Mucosa of descending colon (tissue), 3 donors: ENCODE results near the gene ESRRA. TPM values are rescaled to one million over a fixed set of nuclear protein-coding genes. Genes with fewer than 3 reads are reported as not detected.

Experiments
- ATAC-seq: fragments of 200-7000 bp; cut with Tn5 transposase; one replicate; pipeline ENCODE4 v1.9.1; 2020; ENCODE audit warnings: mild to moderate bottlenecking, moderate library complexity
- DNase-seq, 3 donors: peaks; one replicate each; pipeline ENCODE4 v3.0.0-alpha.2; 2020
- H3K36me3 ChIP-seq: fragments of 200-600 bp; one replicate; pipeline ENCODE4 v1.8.0; 2021; ENCODE audit warnings: low read depth, mild to moderate bottlenecking
- H3K4me1 ChIP-seq: fragments of 200-600 bp; one replicate; pipeline ENCODE4 v1.8.0; 2021; ENCODE audit warnings: low read depth, mild to moderate bottlenecking
- H3K4me3 ChIP-seq: fragments of 200-600 bp; one replicate; pipeline ENCODE4 v1.8.0; 2021; ENCODE audit warnings: mild to moderate bottlenecking
- H3K9me3 ChIP-seq: fragments of 200-600 bp; one replicate; pipeline ENCODE4 v1.8.0; 2021; ENCODE audit warnings: mild to moderate bottlenecking
- intact Hi-C, 2 donors: fragments of 100-400 bp; cut with DNase I in 1 of 2; cut with micrococcal nuclease in 1 of 2; formaldehyde crosslinking; loops; one replicate each; pipeline versions ENCODE4 v1.11.0 to v1.11.1; 2022; cut with DNase I, micrococcal nuclease
- total RNA-seq, 3 donors: library from RNA; stranded (reverse); fragmentation: NEBNext Ultra II Directional in 2 of 3; extraction: Animal tissue kit (Norgen Biotek cat#: 25700) in 2 of 3; gene quantifications; one replicate each; pipeline versions ENCODE4 v1.2.1 to v1.2.4, GENCODE V29; 2021 to 2023
- TF ChIP-seq, protein P1 (sequence below): fragments of 200-600 bp; IDR thresholded peaks from one replicate; pipeline ENCODE4 v1.8.0; 2022; ENCODE audit warnings: antibody characterized with exemption, mild to moderate bottlenecking
- donor health status: DM: no; HTN: no; CAD: no; lungs with moderate emphysema.
- donor health status: DM: no; HTN: no; CAD: no.
- donor health status: DM: no; HTN: yes; CAD: no.

Gene ESRRA
- total RNA-seq, 3 donors from 2014 or later: 126 to 204 (median 183) TPM

GRCh38 chr11:64316672-64317324, 11.5 kb downstream of the ESRRA start:
- TF ChIP-seq, protein P1, sequence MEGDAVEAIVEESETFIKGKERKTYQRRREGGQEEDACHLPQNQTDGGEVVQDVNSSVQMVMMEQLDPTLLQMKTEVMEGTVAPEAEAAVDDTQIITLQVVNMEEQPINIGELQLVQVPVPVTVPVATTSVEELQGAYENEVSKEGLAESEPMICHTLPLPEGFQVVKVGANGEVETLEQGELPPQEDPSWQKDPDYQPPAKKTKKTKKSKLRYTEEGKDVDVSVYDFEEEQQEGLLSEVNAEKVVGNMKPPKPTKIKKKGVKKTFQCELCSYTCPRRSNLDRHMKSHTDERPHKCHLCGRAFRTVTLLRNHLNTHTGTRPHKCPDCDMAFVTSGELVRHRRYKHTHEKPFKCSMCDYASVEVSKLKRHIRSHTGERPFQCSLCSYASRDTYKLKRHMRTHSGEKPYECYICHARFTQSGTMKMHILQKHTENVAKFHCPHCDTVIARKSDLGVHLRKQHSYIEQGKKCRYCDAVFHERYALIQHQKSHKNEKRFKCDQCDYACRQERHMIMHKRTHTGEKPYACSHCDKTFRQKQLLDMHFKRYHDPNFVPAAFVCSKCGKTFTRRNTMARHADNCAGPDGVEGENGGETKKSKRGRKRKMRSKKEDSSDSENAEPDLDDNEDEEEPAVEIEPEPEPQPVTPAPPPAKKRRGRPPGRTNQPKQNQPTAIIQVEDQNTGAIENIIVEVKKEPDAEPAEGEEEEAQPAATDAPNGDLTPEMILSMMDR: no peak
- peaks cover 6% of the 10 kb centered on the region for H3K36me3 ChIP-seq
- H3K4me3 ChIP-seq: peak overlapping the region; percentile 69
- intact Hi-C loops: no loop called here
- DNase-seq (peak; percentile 69 to 79 (median 70)), ATAC-seq (peak; percentile 14)
- H3K9me3 ChIP-seq: no peaks in the 10 kb centered on the region
- peaks cover 25% of the 10 kb centered on the region for H3K4me1 ChIP-seq

- Histone ChIP-seq H3K4me3 (peak within 1 kb of the TSS; percentile 69), H3K9me3 (no peaks in the 10 kb centered on the region), H3K4me1 (peaks cover 32% of the 10 kb centered on the region), H3K36me3 (peaks cover 6% of the 10 kb centered on the region)
- TF ChIP-seq, protein P1: no peak
- DNase-seq: peak; percentile 94 to 98 (median 96)
- ATAC-seq: peak; percentile 70
- intact Hi-C loops: no loop called here
Observed at GRCh38 chr11:64317325-64317960, 12.1 kb downstream of the ESRRA start, which contains the start of gene TRMT112. TSS of gene TRMT112 (minus strand) at chr11:64317559. CDS start at chr11:64317526, 33 bp downstream.

GRCh38 chr11:64317961-64318765, 12.8 kb downstream of the ESRRA start, which contains the start of gene PRDX5:
TSS of gene PRDX5 (plus strand) at chr11:64318121. CDS start at chr11:64318216, 95 bp downstream.
- H3K9me3 ChIP-seq: no peaks in the 10 kb centered on the region
- peak within 1 kb of the TSS; percentile 69 for H3K4me3 ChIP-seq
- ATAC-seq (peak; percentile 79), DNase-seq (peak; percentile 95 to 99 (median 98))
- peaks cover 6% of the 10 kb centered on the region for H3K36me3 ChIP-seq
- intact Hi-C loops: no loop called here
- TF ChIP-seq, protein P1: peak; percentile 33
- H3K4me1 ChIP-seq: peaks cover 32% of the 10 kb centered on the region

- Histone ChIP-seq H3K36me3 (peaks cover 6% of the 10 kb centered on the region), H3K9me3 (no peaks in the 10 kb centered on the region), H3K4me3 (peak overlapping the region; percentile 69), H3K4me1 (peaks cover 28% of the 10 kb centered on the region)
- TF ChIP-seq, protein P1: no peak
- DNase-seq: peak; percentile 67 to 72 (median 70)
- intact Hi-C loops: no loop called here
- ATAC-seq: no peak
Observed at GRCh38 chr11:64318766-64319761, 13.7 kb downstream of the ESRRA start.
